Activated B cell treated with CpG ODN at 0.5 μM for 24 hours (primary cell): ENCODE results near the gene RAD54L2. TPM values are rescaled to one million over a fixed set of nuclear protein-coding genes. Genes with fewer than 3 reads are reported as not detected.
"Not testable (repeated sequence)": the region's sequence is repeated elsewhere in the genome, so short reads cannot be mapped to it uniquely, and the experiment has no call there.

Source experiments
- ATAC-seq: fragments of 200-7000 bp; cut with Tn5 transposase; one replicate; pipeline ENCODE4 v1.10.0; 2021; ENCODE audit warnings: low read depth, mild to moderate bottlenecking, moderate library complexity
- CTCF ChIA-PET: fragments of 350-600 bp; sonication (Branson Sonifier 250); formaldehyde crosslinking; loops from one replicate; lab custom pipeline; 2021; ENCODE audit warnings: antibody characterized with exemption; lab: Charles Lee
- POLR2A ChIA-PET: fragments of 350-600 bp; sonication (Branson Sonifier 250); formaldehyde crosslinking; loops from one replicate; lab custom pipeline; 2021; ENCODE audit warnings: antibody characterized with exemption; lab: Charles Lee
- DNase-seq: peaks from one replicate; pipeline ENCODE4 v3.0.0; 2022
- H3K27ac Mint-ChIP-seq: one replicate; pipeline ENCODE4 v1.8.0; 2020; ENCODE audit warnings: mixed read lengths
- H3K27me3 Mint-ChIP-seq: one replicate; pipeline ENCODE4 v1.8.0; 2021; ENCODE audit warnings: mixed read lengths
- H3K36me3 Mint-ChIP-seq: one replicate; pipeline ENCODE4 v1.8.0; 2021; ENCODE audit warnings: low read depth, mixed read lengths
- H3K4me1 Mint-ChIP-seq: one replicate; pipeline ENCODE4 v1.8.0; 2021; ENCODE audit warnings: mixed read lengths
- H3K4me3 Mint-ChIP-seq: one replicate; pipeline ENCODE4 v1.8.0; 2020; ENCODE audit warnings: mild to moderate bottlenecking, mixed read lengths
- H3K9me3 Mint-ChIP-seq: one replicate; pipeline ENCODE4 v1.8.0; 2020; ENCODE audit warnings: mixed read lengths
- intact Hi-C: fragments of 100-400 bp; cut with micrococcal nuclease; formaldehyde crosslinking; loops from one replicate; pipeline ENCODE4 v1.15.1; 2024
- total RNA-seq: library from RNA; stranded (reverse); gene quantifications from 2 replicates; pipeline ENCODE4 v1.2.3, GENCODE V29; 2022
- TF ChIP-seq, protein P1 (sequence below): fragments of 200-600 bp; IDR thresholded peaks from one replicate; pipeline ENCODE4 v1.8.0; 2022; ENCODE audit warnings: antibody characterized with exemption, mild to moderate bottlenecking

Gene RAD54L2
- total RNA-seq, 1 donor from 2014 or later, result 39.3 TPM

DNA sequence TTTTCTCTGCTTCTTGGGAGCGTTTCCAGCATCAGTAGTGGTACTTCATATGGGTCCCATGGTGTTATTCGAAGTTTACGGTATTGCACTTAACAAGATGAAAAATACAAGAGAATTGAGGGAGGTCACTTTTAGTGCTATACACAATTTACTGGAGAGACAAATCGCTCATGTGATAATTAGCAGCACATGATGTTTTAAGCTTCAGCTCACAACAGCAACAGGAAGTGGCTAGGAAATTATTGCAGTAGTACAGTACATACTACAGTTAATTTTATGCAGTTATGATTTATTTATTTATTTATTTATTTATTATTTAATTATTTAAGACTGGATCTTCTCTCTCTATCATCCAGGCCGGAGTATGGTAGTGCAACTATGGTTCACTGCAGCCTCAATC, 24.3 kb upstream of the RAD54L2 start:
- no peak for ATAC-seq
- H3K9me3 Mint-ChIP-seq, result no peaks in the 10 kb centered on the region
- POLR2A ChIA-PET, result no interaction called here
- TF ChIP-seq, protein P1, sequence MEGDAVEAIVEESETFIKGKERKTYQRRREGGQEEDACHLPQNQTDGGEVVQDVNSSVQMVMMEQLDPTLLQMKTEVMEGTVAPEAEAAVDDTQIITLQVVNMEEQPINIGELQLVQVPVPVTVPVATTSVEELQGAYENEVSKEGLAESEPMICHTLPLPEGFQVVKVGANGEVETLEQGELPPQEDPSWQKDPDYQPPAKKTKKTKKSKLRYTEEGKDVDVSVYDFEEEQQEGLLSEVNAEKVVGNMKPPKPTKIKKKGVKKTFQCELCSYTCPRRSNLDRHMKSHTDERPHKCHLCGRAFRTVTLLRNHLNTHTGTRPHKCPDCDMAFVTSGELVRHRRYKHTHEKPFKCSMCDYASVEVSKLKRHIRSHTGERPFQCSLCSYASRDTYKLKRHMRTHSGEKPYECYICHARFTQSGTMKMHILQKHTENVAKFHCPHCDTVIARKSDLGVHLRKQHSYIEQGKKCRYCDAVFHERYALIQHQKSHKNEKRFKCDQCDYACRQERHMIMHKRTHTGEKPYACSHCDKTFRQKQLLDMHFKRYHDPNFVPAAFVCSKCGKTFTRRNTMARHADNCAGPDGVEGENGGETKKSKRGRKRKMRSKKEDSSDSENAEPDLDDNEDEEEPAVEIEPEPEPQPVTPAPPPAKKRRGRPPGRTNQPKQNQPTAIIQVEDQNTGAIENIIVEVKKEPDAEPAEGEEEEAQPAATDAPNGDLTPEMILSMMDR, result no peak
- intact Hi-C loops, result no loop called here
- peaks cover 5% of the 10 kb centered on the region for H3K4me1 Mint-ChIP-seq
- H3K27me3 Mint-ChIP-seq, result no peaks in the 10 kb centered on the region
- H3K27ac Mint-ChIP-seq, result no peak overlapping the region
- CTCF ChIA-PET, result interaction anchor here (0.8 kb wide), 1 partner anchor 12 kb away, joined by 3 read pairs; no protein-coding TSS in a partner anchor
- H3K4me3 Mint-ChIP-seq, result no peak overlapping the region
- H3K36me3 Mint-ChIP-seq, result no peaks in the 10 kb centered on the region
- DNase-seq, result no peak

DNA sequence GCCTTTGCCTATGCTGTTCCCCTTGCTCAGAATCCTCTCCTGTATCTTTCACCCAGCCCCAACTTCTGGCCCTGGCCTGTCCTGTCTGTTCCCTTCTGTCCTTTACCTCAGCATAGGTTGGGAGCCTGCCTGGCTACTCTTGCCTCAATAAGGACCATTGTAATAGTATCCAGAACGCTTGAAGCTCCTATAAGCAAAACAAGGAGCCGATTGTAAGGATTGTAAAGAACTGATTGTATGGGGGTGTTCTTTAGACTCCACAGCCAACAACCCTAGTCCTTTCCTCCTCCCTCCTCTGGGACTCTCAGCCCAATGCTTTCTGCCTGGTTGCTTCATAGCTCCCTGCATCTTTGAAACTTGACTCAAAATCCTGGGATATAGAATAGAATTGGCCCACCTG, 18.7 kb upstream of the RAD54L2 start:
- ATAC-seq, result no peak
- Mint-ChIP-seq H3K27me3 (no peaks in the 10 kb centered on the region), H3K4me1 (peaks cover 27% of the 10 kb centered on the region), H3K27ac (peak overlapping the region; percentile 41), H3K36me3 (no peaks in the 10 kb centered on the region), H3K9me3 (no peaks in the 10 kb centered on the region), H3K4me3 (no peak overlapping the region)
- POLR2A ChIA-PET, result interaction anchor here (0.5 to 3.5 kb wide), 3 partner anchors 16 to 162 kb away, joined by 3 to 48 read pairs (median 4); partner anchors contain the start of gene DCAF1
- CTCF ChIA-PET, result interaction anchor here (0.7 kb wide), 1 partner anchor 18 kb away, joined by 3 read pairs; no protein-coding TSS in a partner anchor
- intact Hi-C loops, result no loop called here
- DNase-seq, result no peak
- TF ChIP-seq, protein P1, result no peak

DNA sequence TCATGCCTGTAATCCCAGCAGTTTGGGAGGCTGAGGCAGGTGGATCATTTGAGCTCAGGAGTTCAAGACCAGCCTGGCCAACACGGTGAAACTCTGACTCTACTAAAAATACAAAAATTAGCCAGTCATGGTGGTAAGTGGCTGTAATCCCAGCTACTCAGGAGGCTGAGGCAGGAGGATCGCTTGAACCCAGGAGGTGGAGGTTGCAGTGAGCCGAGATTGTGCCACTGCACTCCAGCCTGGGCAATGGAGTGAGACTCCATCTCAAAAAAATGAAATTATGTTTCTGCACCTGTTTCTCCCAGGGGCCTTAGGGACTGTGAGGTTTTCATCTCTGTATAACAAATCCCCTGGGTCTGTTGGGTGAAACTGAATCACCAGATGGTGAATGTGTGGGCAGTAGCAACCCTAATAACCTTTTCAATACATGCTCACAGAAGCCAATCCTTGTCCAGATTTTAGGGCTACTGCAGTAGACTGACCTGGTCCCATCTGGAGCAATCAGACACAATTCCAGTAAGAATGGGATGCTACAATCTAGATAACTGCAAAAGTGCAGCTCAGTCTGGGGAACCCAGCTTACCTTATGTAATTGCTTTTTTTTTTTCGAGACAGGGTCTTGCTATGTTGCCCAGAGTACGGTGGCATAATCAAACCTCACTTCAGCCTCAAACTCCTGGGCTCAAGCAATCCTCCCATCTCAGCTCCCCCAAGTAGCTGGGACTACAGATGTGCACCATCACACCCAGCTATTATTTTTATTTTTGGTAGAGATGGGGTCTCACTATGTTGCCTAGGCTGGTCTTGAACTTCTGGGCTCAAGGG, 17.4 kb upstream of the RAD54L2 start:
- DNase-seq, H3K27me3 Mint-ChIP-seq, H3K9me3 Mint-ChIP-seq, H3K36me3 Mint-ChIP-seq: not testable (repeated sequence)
- Mint-ChIP-seq H3K27ac (peak overlapping the region; percentile 63), H3K4me1 (peaks cover 27% of the 10 kb centered on the region), H3K4me3 (peak overlapping the region; percentile 38)
- CTCF ChIA-PET, result interaction anchor here (2.5 kb wide), 1 partner anchor 19 kb away, joined by 8 read pairs; no protein-coding TSS in a partner anchor
- ATAC-seq, result peak; percentile 90
- intact Hi-C loops, result loop anchor here (1.0 kb wide), 2 partner anchors 17 to 19 kb away; partner anchors contain the start of gene RAD54L2
- POLR2A ChIA-PET, result interaction anchor here (1.0 to 3.5 kb wide), 4 partner anchors 18 to 161 kb away, joined by 3 to 48 read pairs (median 4); partner anchors contain the start of genes DCAF1 and MANF

DNA sequence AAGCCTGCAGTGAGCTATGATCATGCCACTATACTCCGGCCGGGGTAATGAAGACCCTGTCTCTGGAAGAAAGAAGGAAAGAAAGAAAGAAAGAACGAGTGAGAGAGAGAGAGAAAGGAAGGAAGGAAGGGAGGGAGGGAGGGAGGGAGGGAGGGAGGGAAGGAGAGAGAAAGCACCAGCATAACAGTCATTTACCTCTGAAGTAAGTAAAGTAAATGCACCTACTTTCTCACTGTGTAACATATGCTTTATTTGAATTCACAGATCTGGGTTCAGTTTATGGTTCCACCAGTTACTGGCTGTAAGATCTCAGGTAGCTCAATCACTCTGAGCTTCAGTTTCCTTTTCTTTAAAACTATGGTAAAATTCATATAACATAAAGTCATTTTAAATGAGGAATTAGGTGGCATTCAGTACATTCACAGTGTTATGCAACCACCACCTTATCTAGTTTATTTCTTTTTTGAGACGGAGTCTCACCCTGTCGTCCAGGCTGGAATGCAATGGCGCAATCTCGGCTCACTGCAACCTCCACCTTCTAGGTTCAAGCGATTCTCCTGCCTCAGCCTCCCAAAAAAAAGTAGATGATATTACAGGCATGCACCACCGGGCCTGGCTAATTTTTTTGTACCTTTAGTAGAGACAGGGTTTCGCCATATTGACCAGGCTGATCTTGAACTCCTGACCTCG, 16.1 kb upstream of the RAD54L2 start:
- DNase-seq (no peak), ATAC-seq (no peak)
- Mint-ChIP-seq H3K36me3 (no peaks in the 10 kb centered on the region), H3K27me3 (peaks cover 5% of the 10 kb centered on the region), H3K4me1 (peaks cover 27% of the 10 kb centered on the region), H3K27ac (peak overlapping the region; percentile 59), H3K9me3 (no peaks in the 10 kb centered on the region), H3K4me3 (peak overlapping the region; percentile 9)
- CTCF ChIA-PET, result interaction anchor here (2.5 kb wide), 1 partner anchor 20 kb away, joined by 8 read pairs; no protein-coding TSS in a partner anchor
- intact Hi-C loops, result no loop called here
- POLR2A ChIA-PET, result interaction anchor here (0.7 to 3.5 kb wide), 3 partner anchors 15 to 160 kb away, joined by 3 to 48 read pairs (median 4); partner anchors contain the start of gene DCAF1
- TF ChIP-seq, protein P1, result no peak

DNA sequence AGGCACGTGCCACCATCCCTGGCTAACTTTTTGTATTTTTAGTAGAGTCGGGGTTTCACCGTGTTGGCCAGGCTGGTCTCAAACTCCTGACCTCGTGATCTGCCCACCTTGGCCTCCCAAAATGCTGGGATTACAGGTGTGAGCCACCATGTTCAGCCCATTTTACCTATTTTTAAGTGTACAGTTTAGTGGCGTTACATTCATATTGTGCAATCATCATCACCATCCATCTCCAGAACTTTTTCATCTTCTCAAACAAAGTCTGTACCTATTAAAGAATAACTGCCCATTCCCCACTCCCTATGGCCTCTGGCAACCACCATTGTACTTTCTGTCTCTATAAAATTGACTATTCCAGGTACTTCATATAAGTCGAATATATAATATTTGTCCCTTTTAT, 13.6 kb upstream of the RAD54L2 start:
- CTCF ChIA-PET, DNase-seq, H3K36me3 Mint-ChIP-seq, ATAC-seq, H3K27ac Mint-ChIP-seq, H3K9me3 Mint-ChIP-seq, H3K27me3 Mint-ChIP-seq, H3K4me3 Mint-ChIP-seq, POLR2A ChIA-PET, intact Hi-C loops: not testable (repeated sequence)
- H3K4me1 Mint-ChIP-seq, result peaks cover 25% of the 10 kb centered on the region
